ENCODE measurements around the gene SP2. TPM values are rescaled to one million over a fixed set of nuclear protein-coding genes. Genes with fewer than 3 reads are reported as not detected.
A peak's percentile ranks its signal among the peaks of the same experiment; 100 is the strongest.

SP2 gene
- polyA plus RNA-seq, 6 donors from 2014 or later = 2.2 to 17.1 (median 9.4) TPM

DNA sequence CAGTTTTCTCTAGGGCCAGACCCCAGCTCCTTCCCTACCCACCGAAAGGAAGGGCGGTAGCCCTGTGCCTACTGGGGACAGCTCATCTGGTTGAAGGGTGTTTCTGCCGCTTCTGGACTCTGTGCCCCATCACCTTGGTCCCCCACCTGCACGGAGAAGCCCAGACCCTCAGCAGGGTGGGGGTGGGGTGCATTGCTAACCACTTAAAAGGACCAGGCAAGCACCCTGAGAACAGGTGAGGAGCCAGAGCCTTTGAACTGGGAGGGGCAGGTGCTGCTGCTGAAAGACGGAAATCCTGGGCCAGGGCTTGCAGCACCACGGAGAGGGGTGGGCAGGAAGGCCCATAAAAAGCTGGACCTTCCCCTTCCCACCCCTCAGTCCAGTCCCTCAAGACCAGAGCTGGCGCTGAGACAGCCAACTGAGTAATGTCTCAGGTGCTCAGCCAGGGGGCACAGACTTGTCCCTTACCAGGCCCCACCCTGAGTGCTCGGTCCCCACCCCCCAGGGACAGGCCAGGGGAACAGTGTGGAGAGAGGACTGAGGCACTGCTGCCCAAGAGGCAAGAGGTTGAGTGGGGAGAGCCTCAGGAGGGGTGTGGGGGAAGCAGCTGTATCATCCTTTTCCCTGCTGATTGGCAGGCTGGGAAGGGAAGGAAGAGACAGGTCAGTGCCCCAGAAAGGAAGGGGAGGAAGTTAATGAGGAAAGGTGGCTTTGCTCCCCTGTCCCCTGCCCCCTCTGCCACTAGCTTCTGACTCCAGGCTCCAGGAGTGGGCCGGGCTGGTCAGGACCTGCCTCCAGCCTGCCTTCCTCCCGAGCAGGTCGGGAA lies 10.9 kb upstream of the SP2 start:
- Mint-ChIP-seq H3K36me3 (no peaks in the 10 kb centered on the region), H3K27me3 (peaks cover 2 to 12% (median 5%) of the 10 kb centered on the region in 3 donors), H3K4me1 (peaks cover 0 to 8% (median 4%) of the 10 kb centered on the region in 3 donors), H3K4me3 (peak overlapping the region in 1 of 8 donors; percentile 54), H3K9me3 (peaks cover 0 to 2% (median 0%) of the 10 kb centered on the region in 7 donors), H3K27ac (peak overlapping the region in 1 of 6 donors; percentile 76)
- DNase-seq (no peak), ATAC-seq (ENCODE audit: low read depth in 2 of 2) (no peak)

- Mint-ChIP-seq H3K4me3 (no peak overlapping the region), H3K36me3 (no peaks in the 10 kb centered on the region), H3K27me3 (peaks cover 0 to 9% (median 4%) of the 10 kb centered on the region in 3 donors), H3K27ac (no peak overlapping the region), H3K9me3 (peaks cover 0 to 1% (median 0%) of the 10 kb centered on the region in 7 donors), H3K4me1 (peaks cover 8 to 20% (median 20%) of the 10 kb centered on the region in 3 donors)
- DNase-seq = no peak
- ATAC-seq (ENCODE audit: low read depth in 2 of 2) = no peak
Measured at GRCh38 chr17:47888293-47888692, 7.7 kb upstream of the SP2 start.

DNA sequence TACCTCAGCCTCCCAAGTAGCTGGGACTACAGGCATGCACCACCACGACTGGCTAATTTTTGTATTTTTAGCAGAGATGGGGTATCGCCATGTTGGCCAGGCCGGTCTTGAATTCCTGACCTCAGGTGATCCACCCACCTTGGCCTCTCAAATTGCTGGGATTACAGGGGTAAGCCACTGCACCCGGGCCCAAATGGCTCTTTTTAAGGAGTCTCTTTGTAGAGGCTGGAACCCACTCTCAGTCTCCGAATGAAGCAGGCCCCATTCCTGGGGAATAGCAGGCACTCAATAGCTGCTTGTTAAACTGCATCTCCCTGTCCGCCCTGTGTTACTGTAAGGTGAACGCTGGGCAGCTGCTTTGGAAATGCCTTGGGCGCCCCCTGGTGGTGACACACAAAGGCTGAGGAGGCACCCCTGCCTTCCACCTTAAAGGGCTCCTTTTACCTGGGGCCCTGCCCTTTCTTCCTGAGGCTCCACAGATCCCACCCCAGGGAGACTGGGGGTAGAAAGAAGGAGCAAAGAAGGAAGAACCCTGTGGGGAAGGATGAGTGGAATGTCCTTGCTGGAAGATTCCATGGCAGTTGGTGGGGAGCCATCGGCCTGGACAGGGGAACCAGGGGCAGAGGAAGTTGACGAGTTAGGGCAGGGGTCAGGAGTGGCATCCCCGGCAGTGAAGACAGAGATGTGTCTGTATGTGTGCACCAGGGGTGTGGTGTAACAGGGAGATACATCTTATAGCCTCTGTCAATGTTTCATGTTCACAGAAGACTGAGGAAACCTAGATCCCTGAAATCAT lies 6.1 kb upstream of the SP2 start:
- Mint-ChIP-seq H3K36me3 (no peaks in the 10 kb centered on the region), H3K9me3 (no peaks in the 10 kb centered on the region), H3K4me3 (peak overlapping the region in 1 of 8 donors; percentile 69), H3K4me1 (peaks cover 21 to 36% (median 35%) of the 10 kb centered on the region in 3 donors), H3K27ac (peak overlapping the region in 3 of 6 donors; percentile 39 to 70 (median 53)), H3K27me3 (no peaks in the 10 kb centered on the region)
- peak; percentile 98 to 99 for ATAC-seq (ENCODE audit: low read depth in 2 of 2)
- peak; percentile 83 for DNase-seq

GRCh38 chr17:47891545-47892088 lies 4.4 kb upstream of the SP2 start:
- H3K27ac Mint-ChIP-seq = peak overlapping the region in 4 of 6 donors; percentile 2 to 87 (median 76)
- no peaks in the 10 kb centered on the region for H3K9me3 Mint-ChIP-seq
- no peaks in the 10 kb centered on the region for H3K36me3 Mint-ChIP-seq
- no peak for ATAC-seq (ENCODE audit: low read depth in 2 of 2)
- peaks cover 25 to 44% (median 35%) of the 10 kb centered on the region in 3 donors for H3K4me1 Mint-ChIP-seq
- no peak for DNase-seq
- H3K4me3 Mint-ChIP-seq = peak overlapping the region in 3 of 8 donors; percentile 26 to 82 (median 69)
- no peaks in the 10 kb centered on the region for H3K27me3 Mint-ChIP-seq

GRCh38 chr17:47894498-47895346 lies 1.3 kb upstream of the SP2 start:
- no peak for ATAC-seq (ENCODE audit: low read depth in 2 of 2)
- DNase-seq = no peak
- H3K4me1 Mint-ChIP-seq = peaks cover 40 to 70% (median 52%) of the 10 kb centered on the region in 3 donors
- H3K27ac Mint-ChIP-seq = peak overlapping the region; percentile 99 to 100 (median 100)
- H3K27me3 Mint-ChIP-seq = no peaks in the 10 kb centered on the region
- peak overlapping the region; percentile 85 to 100 (median 100) for H3K4me3 Mint-ChIP-seq
- H3K36me3 Mint-ChIP-seq = peaks cover 0 to 5% of the 10 kb centered on the region in 2 donors
- no peaks in the 10 kb centered on the region for H3K9me3 Mint-ChIP-seq

DNA sequence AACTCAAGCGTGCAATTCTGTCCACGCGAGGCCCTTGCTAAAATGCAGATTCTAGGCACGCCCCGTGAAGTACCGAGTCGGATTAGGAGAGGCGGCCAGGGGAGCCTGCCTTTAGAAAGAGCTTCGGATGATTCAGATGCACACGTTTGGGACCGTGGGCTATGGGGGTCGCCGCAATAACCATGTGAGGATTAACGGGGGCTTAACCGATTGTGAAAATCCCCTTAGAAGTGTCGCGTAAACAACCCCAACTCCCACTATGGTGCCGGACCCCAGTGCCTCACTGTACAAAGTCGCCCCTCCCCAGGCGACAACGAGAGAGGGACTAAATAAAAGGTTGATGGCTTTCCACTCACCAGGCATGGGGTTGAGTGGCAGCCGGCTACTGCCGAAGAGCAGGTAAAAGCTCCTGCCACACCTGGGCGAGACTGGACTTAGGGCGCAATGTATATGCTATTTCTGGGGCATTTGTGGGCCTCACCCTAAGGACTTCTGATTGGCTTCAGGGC lies 635 bp upstream of the SP2 start:
- Mint-ChIP-seq H3K27ac (peak overlapping the region; percentile 99 to 100 (median 100)), H3K4me3 (peak overlapping the region; percentile 85 to 100 (median 100)), H3K27me3 (no peaks in the 10 kb centered on the region), H3K9me3 (no peaks in the 10 kb centered on the region), H3K4me1 (peaks cover 40 to 65% (median 47%) of the 10 kb centered on the region in 3 donors), H3K36me3 (peaks cover 0 to 5% of the 10 kb centered on the region in 2 donors)
- DNase-seq (no peak), ATAC-seq (ENCODE audit: low read depth in 2 of 2) (no peak)

DNA sequence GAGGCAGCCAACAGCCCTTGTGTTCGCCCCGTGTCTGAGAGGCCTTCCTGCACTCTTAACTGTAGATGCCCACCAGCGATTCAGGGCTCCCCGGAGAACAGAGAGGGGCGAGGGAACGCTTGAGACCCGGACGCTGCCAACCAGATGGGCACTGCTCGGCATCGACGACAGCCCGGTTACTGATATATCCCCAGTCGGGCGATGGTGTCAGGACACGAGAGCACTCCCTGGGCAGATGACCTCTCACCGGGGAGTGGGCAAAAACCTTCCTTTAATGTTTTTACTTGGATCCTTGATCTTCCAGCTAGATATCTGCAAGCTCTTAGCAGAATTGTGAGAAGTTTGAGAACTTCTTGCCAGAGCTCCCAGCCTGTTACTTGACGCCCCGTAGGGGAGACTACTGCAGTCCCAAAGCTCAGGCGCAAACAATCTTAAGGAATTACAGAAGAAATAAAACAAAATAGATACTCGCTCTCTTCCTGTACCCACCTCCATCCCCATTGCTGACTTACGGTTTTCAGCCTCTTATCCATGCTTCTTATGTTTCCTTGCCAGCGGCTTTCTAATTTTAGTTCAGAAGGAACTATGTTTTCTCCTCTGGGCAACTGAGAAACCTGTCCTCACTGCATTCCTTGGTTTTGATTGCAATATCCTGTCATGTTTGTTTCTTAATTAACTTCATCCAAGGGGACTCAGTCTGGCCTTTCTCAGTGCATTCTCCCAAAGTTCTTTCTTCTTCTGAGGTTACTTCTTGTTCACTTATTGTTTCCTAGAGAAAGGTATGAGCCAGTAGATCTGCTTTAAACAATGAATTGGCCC lies 845 bp downstream of the SP2 start:
- no peak for DNase-seq
- peaks cover 38 to 60% (median 41%) of the 10 kb centered on the region in 3 donors for H3K4me1 Mint-ChIP-seq

GRCh38 chr17:47897561-47897960 lies 1.5 kb downstream of the SP2 start:
- peaks cover 0 to 11% of the 10 kb centered on the region in 2 donors for H3K36me3 Mint-ChIP-seq
- DNase-seq (no peak), ATAC-seq (ENCODE audit: low read depth in 2 of 2) (no peak)
- H3K27ac Mint-ChIP-seq = peak overlapping the region in 1 of 6 donors; percentile 99
- H3K9me3 Mint-ChIP-seq = no peaks in the 10 kb centered on the region
- H3K4me3 Mint-ChIP-seq = peak overlapping the region in 6 of 8 donors; percentile 88 to 97 (median 92)
- peaks cover 44 to 65% (median 46%) of the 10 kb centered on the region in 3 donors for H3K4me1 Mint-ChIP-seq
- H3K27me3 Mint-ChIP-seq = no peaks in the 10 kb centered on the region

More for the DNA sequence above, 845 bp downstream of the SP2 start:
- ATAC-seq (ENCODE audit: low read depth in 2 of 2) = no peak
- H3K9me3 Mint-ChIP-seq = no peaks in the 10 kb centered on the region
- peak overlapping the region; percentile 88 to 97 (median 94) for H3K4me3 Mint-ChIP-seq
- H3K27me3 Mint-ChIP-seq = no peaks in the 10 kb centered on the region
- peak overlapping the region; percentile 87 to 99 (median 92) for H3K27ac Mint-ChIP-seq
- H3K36me3 Mint-ChIP-seq = peaks cover 0 to 5% of the 10 kb centered on the region in 2 donors

GRCh38 chr17:47898241-47898640 lies 2.2 kb downstream of the SP2 start:
- Mint-ChIP-seq H3K27me3 (no peaks in the 10 kb centered on the region), H3K27ac (no peak overlapping the region), H3K36me3 (peaks cover 0 to 11% of the 10 kb centered on the region in 2 donors), H3K4me3 (peak overlapping the region in 4 of 8 donors; percentile 29 to 97 (median 72)), H3K4me1 (peaks cover 48 to 64% (median 50%) of the 10 kb centered on the region in 3 donors), H3K9me3 (no peaks in the 10 kb centered on the region)
- ATAC-seq (ENCODE audit: low read depth in 2 of 2) (no peak), DNase-seq (no peak)

GRCh38 chr17:47899643-47900042 lies 3.6 kb downstream of the SP2 start:
- H3K9me3 Mint-ChIP-seq = no peaks in the 10 kb centered on the region
- no peaks in the 10 kb centered on the region for H3K27me3 Mint-ChIP-seq
- ATAC-seq (ENCODE audit: low read depth in 2 of 2) = no peak
- no peak overlapping the region for H3K4me3 Mint-ChIP-seq
- peak overlapping the region in 1 of 6 donors; percentile 33 for H3K27ac Mint-ChIP-seq
- peaks cover 39 to 55% (median 42%) of the 10 kb centered on the region in 3 donors for H3K4me1 Mint-ChIP-seq
- DNase-seq = no peak
- peaks cover 0 to 11% of the 10 kb centered on the region in 2 donors for H3K36me3 Mint-ChIP-seq

- peaks cover 45 to 55% (median 47%) of the 10 kb centered on the region in 3 donors for H3K4me1 Mint-ChIP-seq
- H3K36me3 Mint-ChIP-seq = peaks cover 0 to 11% of the 10 kb centered on the region in 2 donors
- no peaks in the 10 kb centered on the region for H3K27me3 Mint-ChIP-seq
- H3K4me3 Mint-ChIP-seq = peak overlapping the region in 1 of 8 donors; percentile 43
- H3K9me3 Mint-ChIP-seq = no peaks in the 10 kb centered on the region
- no peak overlapping the region for H3K27ac Mint-ChIP-seq
- DNase-seq (no peak), ATAC-seq (ENCODE audit: low read depth in 2 of 2) (no peak)
Measured at GRCh38 chr17:47901423-47901822, 5.4 kb downstream of the SP2 start.

All from naive B cell (primary cell).